Measurements from ENCODE around the gene KIF4A. TPM values are rescaled to one million over a fixed set of nuclear protein-coding genes. Genes with fewer than 3 reads are reported as not detected.

KIF4A gene
- total and polyA plus RNA-seq, 2 of the 13 experiments (the other 11 are each of a cell fraction or from before 2014, with no cell fraction given): 9.4 to 28.2 TPM

GRCh38 chrX:70454441-70455365 lies 164.8 kb downstream of the KIF4A start (continued):
- TF ChIP-seq HNF1B (CRISPR knock-in tag; IDR thresholded peaks at IDR 0.05) (no peak), SP4 (CRISPR knock-in tag; IDR thresholded peaks at IDR 0.05) (peak; percentile 56; the same call in 1 of the 2 replicates), KLF9 (CRISPR knock-in tag; IDR thresholded peaks at IDR 0.05; ENCODE audit: low read depth) (no peak), HNRNPK (IDR thresholded peaks at IDR 0.05; ENCODE audit: low read depth, low read length, poor library complexity, severe bottlenecking) (peak; percentile 85), ZNF768 (CRISPR knock-in tag; IDR thresholded peaks at IDR 0.05) (no peak), STAG1 (CRISPR knock-in tag; IDR thresholded peaks at IDR 0.05) (peak; percentile 77), NFYB (CRISPR knock-in tag; IDR thresholded peaks at IDR 0.05) (peak; percentile 67), FOXO4 (CRISPR knock-in tag; conservative IDR thresholded peaks at IDR 0.05) (no peak), FOSL2 (CRISPR knock-in tag; IDR thresholded peaks at IDR 0.05) (no peak), ZNF101 (CRISPR knock-in tag; IDR thresholded peaks at IDR 0.05; ENCODE audit: borderline replicate concordance, low read depth) (no peak), FOSL1 (CRISPR knock-in tag; IDR thresholded peaks at IDR 0.05; ENCODE audit: borderline replicate concordance) (no peak), ZNF124 (CRISPR knock-in tag; IDR thresholded peaks at IDR 0.05) (no peak), SCMH1 (CRISPR knock-in tag; IDR thresholded peaks at IDR 0.05; ENCODE audit: borderline replicate concordance) (no peak), RFX5 (IDR thresholded peaks at IDR 0.05; ENCODE audit: low read depth, low read length) (no peak)
- TF ChIP-seq, protein P1, sequence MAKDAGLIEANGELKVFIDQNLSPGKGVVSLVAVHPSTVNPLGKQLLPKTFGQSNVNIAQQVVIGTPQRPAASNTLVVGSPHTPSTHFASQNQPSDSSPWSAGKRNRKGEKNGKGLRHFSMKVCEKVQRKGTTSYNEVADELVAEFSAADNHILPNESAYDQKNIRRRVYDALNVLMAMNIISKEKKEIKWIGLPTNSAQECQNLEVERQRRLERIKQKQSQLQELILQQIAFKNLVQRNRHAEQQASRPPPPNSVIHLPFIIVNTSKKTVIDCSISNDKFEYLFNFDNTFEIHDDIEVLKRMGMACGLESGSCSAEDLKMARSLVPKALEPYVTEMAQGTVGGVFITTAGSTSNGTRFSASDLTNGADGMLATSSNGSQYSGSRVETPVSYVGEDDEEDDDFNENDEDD (CRISPR knock-in tag; IDR thresholded peaks at IDR 0.05; ENCODE audit: borderline replicate concordance): 0 out of 2 replicates have a peak, but pooled peaks have one; percentile 38
- TF ChIP-seq, protein P2, sequence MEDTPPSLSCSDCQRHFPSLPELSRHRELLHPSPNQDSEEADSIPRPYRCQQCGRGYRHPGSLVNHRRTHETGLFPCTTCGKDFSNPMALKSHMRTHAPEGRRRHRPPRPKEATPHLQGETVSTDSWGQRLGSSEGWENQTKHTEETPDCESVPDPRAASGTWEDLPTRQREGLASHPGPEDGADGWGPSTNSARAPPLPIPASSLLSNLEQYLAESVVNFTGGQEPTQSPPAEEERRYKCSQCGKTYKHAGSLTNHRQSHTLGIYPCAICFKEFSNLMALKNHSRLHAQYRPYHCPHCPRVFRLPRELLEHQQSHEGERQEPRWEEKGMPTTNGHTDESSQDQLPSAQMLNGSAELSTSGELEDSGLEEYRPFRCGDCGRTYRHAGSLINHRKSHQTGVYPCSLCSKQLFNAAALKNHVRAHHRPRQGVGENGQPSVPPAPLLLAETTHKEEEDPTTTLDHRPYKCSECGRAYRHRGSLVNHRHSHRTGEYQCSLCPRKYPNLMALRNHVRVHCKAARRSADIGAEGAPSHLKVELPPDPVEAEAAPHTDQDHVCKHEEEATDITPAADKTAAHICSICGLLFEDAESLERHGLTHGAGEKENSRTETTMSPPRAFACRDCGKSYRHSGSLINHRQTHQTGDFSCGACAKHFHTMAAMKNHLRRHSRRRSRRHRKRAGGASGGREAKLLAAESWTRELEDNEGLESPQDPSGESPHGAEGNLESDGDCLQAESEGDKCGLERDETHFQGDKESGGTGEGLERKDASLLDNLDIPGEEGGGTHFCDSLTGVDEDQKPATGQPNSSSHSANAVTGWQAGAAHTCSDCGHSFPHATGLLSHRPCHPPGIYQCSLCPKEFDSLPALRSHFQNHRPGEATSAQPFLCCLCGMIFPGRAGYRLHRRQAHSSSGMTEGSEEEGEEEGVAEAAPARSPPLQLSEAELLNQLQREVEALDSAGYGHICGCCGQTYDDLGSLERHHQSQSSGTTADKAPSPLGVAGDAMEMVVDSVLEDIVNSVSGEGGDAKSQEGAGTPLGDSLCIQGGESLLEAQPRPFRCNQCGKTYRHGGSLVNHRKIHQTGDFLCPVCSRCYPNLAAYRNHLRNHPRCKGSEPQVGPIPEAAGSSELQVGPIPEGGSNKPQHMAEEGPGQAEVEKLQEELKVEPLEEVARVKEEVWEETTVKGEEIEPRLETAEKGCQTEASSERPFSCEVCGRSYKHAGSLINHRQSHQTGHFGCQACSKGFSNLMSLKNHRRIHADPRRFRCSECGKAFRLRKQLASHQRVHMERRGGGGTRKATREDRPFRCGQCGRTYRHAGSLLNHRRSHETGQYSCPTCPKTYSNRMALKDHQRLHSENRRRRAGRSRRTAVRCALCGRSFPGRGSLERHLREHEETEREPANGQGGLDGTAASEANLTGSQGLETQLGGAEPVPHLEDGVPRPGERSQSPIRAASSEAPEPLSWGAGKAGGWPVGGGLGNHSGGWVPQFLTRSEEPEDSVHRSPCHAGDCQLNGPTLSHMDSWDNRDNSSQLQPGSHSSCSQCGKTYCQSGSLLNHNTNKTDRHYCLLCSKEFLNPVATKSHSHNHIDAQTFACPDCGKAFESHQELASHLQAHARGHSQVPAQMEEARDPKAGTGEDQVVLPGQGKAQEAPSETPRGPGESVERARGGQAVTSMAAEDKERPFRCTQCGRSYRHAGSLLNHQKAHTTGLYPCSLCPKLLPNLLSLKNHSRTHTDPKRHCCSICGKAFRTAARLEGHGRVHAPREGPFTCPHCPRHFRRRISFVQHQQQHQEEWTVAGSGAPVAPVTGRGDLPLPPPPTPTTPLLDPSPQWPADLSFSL (CRISPR knock-in tag; IDR thresholded peaks at IDR 0.05): no peak

Measured in HepG2 (cell line).